Measurements from ENCODE around the gene LY6G6D. TPM values are rescaled to one million over a fixed set of nuclear protein-coding genes. Genes with fewer than 3 reads are reported as not detected.

Gene LY6G6D
- total RNA-seq, 3 donors from 2014 or later (not counting 1 experiment from before 2014, with no cell fraction given): 0.94 TPM; not detected in 2

DNA sequence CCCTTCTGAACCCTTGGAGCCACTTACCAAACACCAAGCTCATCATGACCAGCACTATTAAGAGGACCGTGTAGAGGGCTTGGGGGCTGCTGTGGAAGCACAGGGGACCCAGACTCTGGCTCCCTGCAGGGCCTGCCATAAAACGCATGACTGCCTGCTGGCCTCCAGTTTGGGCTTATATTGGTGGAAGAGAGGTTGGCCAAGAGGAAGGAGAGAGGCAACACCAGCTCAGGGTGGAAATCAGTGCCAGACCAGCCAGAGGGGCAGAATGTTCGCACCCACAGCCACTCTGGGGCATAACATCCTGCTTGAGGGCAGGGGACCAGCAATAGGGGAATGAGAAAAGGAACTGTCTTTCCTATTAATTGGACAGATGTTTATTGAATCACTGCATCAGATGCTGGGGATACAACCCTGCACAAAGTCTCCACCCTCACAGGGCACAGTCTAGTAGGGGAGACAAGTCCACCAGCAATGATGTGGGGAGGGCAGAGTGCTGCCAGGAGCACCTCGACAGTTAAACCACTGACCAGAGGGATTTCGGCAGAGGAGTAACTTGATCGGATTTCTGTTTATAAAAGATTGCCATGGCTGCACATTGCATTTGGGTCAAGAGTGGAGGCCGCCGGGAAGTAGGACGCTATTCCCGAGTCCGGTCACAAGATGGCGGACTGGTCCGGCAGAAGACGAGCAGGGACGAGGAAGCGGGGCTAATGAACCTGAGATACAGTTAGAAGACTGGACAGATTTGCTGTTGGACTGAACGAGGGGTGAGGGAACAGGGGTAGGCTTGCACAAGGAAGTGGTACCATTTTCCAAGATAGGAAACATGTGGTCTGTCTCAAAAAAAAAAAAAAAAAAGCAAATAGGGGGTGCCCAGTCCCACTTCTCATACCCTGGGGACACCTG, 34.7 kb upstream of the LY6G6D start, which contains the start of gene LY6G5C:
TSS of gene LY6G5C (minus strand) at position 842 of the 909 bp plus-strand sequence. CDS start at position 148, 694 bp downstream.
- no peaks in the 10 kb centered on the region for H3K27me3 ChIP-seq (ENCODE audit: control insufficient read depth, insufficient read depth, low read length)
- WGBS (ENCODE audit: insufficient coverage): 11% methylated on average over 17 of the region's 17 CpGs
- peak within 1 kb of the TSS; percentile 78 to 79 for H3K27ac Mint-ChIP-seq
- intact Hi-C loops (cut with micrococcal nuclease): loop anchor here (1.0 to 5.0 kb wide), 2 partner anchors 57 to 150 kb away; partner anchors contain the start of gene CLIC1
- peaks cover 0 to 3% of the 10 kb centered on the region in 2 donors for H3K27me3 Mint-ChIP-seq (ENCODE audit: low read depth in 2 of 2)
- H3K9me3 Mint-ChIP-seq: no peaks in the 10 kb centered on the region
- H3K27ac ChIP-seq (ENCODE audit: low read length): peak within 1 kb of the TSS; percentile 14
- H3K4me3 ChIP-seq (ENCODE audit: low read length): peak within 1 kb of the TSS; percentile 56
- peaks cover 30% of the 10 kb centered on the region for H3K4me1 ChIP-seq (ENCODE audit: control insufficient read depth, insufficient read depth, low read length)
- DNase-seq: peak; percentile 58 to 80
- peaks cover 19 to 23% of the 10 kb centered on the region in 2 donors for H3K4me1 Mint-ChIP-seq
- peak; percentile 83 to 89 (median 86) for ATAC-seq
- H3K4me3 Mint-ChIP-seq: peak within 1 kb of the TSS; percentile 93
- H3K36me3 Mint-ChIP-seq: no peaks in the 10 kb centered on the region
- no peaks in the 10 kb centered on the region for H3K36me3 ChIP-seq (ENCODE audit: control insufficient read depth, insufficient read depth, low read length)
- no peaks in the 10 kb centered on the region for H3K9me3 ChIP-seq (ENCODE audit: control insufficient read depth, insufficient read depth, low read length)
- TF ChIP-seq, protein P1, sequence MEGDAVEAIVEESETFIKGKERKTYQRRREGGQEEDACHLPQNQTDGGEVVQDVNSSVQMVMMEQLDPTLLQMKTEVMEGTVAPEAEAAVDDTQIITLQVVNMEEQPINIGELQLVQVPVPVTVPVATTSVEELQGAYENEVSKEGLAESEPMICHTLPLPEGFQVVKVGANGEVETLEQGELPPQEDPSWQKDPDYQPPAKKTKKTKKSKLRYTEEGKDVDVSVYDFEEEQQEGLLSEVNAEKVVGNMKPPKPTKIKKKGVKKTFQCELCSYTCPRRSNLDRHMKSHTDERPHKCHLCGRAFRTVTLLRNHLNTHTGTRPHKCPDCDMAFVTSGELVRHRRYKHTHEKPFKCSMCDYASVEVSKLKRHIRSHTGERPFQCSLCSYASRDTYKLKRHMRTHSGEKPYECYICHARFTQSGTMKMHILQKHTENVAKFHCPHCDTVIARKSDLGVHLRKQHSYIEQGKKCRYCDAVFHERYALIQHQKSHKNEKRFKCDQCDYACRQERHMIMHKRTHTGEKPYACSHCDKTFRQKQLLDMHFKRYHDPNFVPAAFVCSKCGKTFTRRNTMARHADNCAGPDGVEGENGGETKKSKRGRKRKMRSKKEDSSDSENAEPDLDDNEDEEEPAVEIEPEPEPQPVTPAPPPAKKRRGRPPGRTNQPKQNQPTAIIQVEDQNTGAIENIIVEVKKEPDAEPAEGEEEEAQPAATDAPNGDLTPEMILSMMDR (IDR thresholded peaks at IDR 0.05): peak; percentile 64

DNA sequence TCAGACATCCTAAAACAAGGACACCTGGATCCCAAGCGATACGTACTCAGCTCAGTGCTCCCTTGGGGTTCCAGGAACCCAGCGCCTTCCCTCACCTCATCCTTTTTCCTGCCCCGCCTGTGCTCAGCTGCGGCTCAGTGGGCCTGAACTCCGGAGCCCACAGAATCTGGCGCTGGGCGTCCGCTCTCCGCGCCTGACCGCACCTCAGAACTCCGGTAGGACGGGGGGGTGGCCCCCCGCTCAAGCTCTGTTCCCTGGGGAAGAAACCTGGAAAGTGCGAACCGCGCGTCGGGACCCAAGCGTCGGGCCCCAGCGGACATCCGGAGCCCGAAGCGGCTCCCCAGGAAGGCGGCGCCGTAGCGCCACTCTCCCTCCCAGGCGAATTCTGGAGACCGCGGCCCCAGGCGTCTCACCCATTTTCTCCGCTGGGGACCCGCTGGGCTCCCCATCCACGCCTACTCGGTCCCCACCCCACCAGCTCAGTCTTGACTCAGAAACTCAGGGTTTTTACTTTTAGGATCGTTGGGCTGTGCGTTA, 33.9 kb upstream of the LY6G6D start:
- H3K4me3 ChIP-seq (ENCODE audit: low read length): peak overlapping the region; percentile 56
- H3K27me3 ChIP-seq (ENCODE audit: control insufficient read depth, insufficient read depth, low read length): no peaks in the 10 kb centered on the region
- H3K27ac ChIP-seq (ENCODE audit: low read length): peak overlapping the region; percentile 14
- Mint-ChIP-seq H3K9me3 (no peaks in the 10 kb centered on the region), H3K36me3 (no peaks in the 10 kb centered on the region), H3K4me1 (peaks cover 19 to 23% of the 10 kb centered on the region in 2 donors), H3K27me3 (ENCODE audit: low read depth in 2 of 2) (peaks cover 0 to 3% of the 10 kb centered on the region in 2 donors), H3K4me3 (peak overlapping the region; percentile 93), H3K27ac (peak overlapping the region; percentile 78 to 79)
- H3K9me3 ChIP-seq (ENCODE audit: control insufficient read depth, insufficient read depth, low read length): no peaks in the 10 kb centered on the region
- WGBS (ENCODE audit: insufficient coverage): 1% methylated on average over 40 of the region's 40 CpGs
- DNase-seq (peak in 1 of 2 donors; percentile 68), ATAC-seq (peak; percentile 41 to 59 (median 44))
- H3K36me3 ChIP-seq (ENCODE audit: control insufficient read depth, insufficient read depth, low read length): no peaks in the 10 kb centered on the region
- H3K4me1 ChIP-seq (ENCODE audit: control insufficient read depth, insufficient read depth, low read length): peaks cover 30% of the 10 kb centered on the region
- intact Hi-C loops (cut with micrococcal nuclease): loop anchor here (5.0 kb wide), 1 partner anchor 56 kb away; the partner anchor contains the start of gene CLIC1
- TF ChIP-seq, protein P1 (IDR thresholded peaks at IDR 0.05): peak; percentile 14

DNA sequence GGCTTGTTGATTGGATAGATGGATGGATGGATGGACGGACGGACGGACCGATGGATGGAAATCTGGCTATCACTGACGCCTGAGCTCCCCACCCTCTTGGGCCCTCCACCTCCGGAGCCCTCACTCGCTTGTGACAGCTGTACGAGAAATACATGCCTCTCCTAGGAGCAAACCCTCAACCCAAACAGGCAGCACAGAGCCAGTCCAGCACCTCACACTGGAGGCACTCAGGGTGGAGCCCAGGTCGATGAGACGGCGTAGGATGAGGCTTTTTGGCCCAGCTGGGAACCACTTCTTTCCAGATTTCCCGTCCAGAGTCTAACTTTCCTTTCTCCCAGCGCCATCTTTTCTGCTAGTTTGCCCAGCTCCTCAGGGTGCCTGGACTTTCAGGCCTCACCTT, 31.6 kb upstream of the LY6G6D start:
- 96% methylated on average over 13 of the region's 13 CpGs for WGBS (ENCODE audit: insufficient coverage)
- no peaks in the 10 kb centered on the region for H3K27me3 ChIP-seq (ENCODE audit: control insufficient read depth, insufficient read depth, low read length)
- Mint-ChIP-seq H3K4me1 (peaks cover 19 to 22% of the 10 kb centered on the region in 2 donors), H3K27ac (peak overlapping the region in 1 of 2 donors; percentile 52), H3K4me3 (no peak overlapping the region), H3K36me3 (no peaks in the 10 kb centered on the region), H3K9me3 (no peaks in the 10 kb centered on the region), H3K27me3 (ENCODE audit: low read depth in 2 of 2) (no peaks in the 10 kb centered on the region)
- DNase-seq (no peak), ATAC-seq (no peak)
- intact Hi-C loops (cut with micrococcal nuclease): loop anchor here (5.0 kb wide), 1 partner anchor 54 kb away; the partner anchor contains the start of gene CLIC1
- peaks cover 30% of the 10 kb centered on the region for H3K4me1 ChIP-seq (ENCODE audit: control insufficient read depth, insufficient read depth, low read length)
- peaks cover 18% of the 10 kb centered on the region for H3K36me3 ChIP-seq (ENCODE audit: control insufficient read depth, insufficient read depth, low read length)
- TF ChIP-seq, protein P1 (IDR thresholded peaks at IDR 0.05): no peak
- no peak overlapping the region for H3K27ac ChIP-seq (ENCODE audit: low read length)
- H3K4me3 ChIP-seq (ENCODE audit: low read length): no peak overlapping the region
- no peaks in the 10 kb centered on the region for H3K9me3 ChIP-seq (ENCODE audit: control insufficient read depth, insufficient read depth, low read length)
